HFF-Myc (cell line): ENCODE measurements around the gene CLDN7.

Source experiments
- DNase-seq: peaks from one replicate; pipeline ENCODE4 v3.0.0-alpha.2; 2011; ENCODE audit warnings: low read depth; ENCODE audit errors: extremely low read depth
- H3K4me3 ChIP-seq: replicated peaks from 2 replicates; pipeline ENCODE4 v1.5.1; 2011; ENCODE audit warnings: low read depth, mild to moderate bottlenecking, control low read depth, low read length
- TF ChIP-seq, protein P1 (sequence below): IDR thresholded peaks from 2 replicates; pipeline ENCODE4 v1.5.1; 2012; ENCODE audit warnings: mild to moderate bottlenecking, low read depth, low read length, control low read depth; ENCODE audit errors: missing control alignments

The CLDN7 gene

GRCh38 chr17:7228920-7229319 is 33.4 kb downstream of the CLDN7 start:
- H3K4me3 ChIP-seq, result no peak overlapping the region
- no peak for DNase-seq
- TF ChIP-seq, protein P1, sequence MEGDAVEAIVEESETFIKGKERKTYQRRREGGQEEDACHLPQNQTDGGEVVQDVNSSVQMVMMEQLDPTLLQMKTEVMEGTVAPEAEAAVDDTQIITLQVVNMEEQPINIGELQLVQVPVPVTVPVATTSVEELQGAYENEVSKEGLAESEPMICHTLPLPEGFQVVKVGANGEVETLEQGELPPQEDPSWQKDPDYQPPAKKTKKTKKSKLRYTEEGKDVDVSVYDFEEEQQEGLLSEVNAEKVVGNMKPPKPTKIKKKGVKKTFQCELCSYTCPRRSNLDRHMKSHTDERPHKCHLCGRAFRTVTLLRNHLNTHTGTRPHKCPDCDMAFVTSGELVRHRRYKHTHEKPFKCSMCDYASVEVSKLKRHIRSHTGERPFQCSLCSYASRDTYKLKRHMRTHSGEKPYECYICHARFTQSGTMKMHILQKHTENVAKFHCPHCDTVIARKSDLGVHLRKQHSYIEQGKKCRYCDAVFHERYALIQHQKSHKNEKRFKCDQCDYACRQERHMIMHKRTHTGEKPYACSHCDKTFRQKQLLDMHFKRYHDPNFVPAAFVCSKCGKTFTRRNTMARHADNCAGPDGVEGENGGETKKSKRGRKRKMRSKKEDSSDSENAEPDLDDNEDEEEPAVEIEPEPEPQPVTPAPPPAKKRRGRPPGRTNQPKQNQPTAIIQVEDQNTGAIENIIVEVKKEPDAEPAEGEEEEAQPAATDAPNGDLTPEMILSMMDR, result no peak

- TF ChIP-seq, protein P1, result no peak
- no peak for DNase-seq
- H3K4me3 ChIP-seq, result no peak overlapping the region
These were observed 35.3 kb downstream of the CLDN7 start for GRCh38 chr17:7226721-7227710.

DNA sequence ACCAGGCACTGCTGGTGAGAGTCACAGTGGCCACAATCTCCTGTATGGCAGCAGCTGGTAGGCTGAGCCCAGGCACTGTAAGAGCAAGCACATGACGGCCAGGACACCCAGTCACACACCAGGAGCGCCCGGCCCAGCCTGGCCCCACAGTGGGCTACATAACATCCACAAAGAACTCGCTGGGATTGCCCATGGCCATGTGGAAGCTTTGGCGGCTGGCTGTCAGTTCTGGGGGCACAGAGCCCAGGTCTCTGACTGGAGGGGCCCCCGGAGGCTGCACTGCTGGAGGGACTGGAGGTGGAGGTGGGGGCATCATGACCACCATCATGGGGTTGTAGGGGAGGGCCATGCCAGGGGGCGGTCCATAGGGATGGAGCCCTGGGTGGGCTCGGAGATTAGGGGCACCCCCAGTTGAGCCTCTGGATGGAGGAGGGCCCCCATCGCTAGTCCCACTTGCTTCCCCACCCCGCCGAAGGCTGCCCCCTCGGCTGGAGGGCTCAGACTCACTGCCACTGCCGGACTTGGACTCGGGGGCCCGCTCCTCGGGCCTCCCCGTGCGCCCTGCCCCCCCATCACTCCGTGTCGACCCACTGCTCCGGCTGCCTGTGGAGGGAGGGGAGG is 36.5 kb downstream of the CLDN7 start:
- H3K4me3 ChIP-seq, result no peak overlapping the region
- TF ChIP-seq, protein P1, result no peak
- DNase-seq, result no peak

GRCh38 chr17:7224661-7225111 is 37.6 kb downstream of the CLDN7 start:
- no peak for DNase-seq
- TF ChIP-seq, protein P1, result no peak
- H3K4me3 ChIP-seq, result no peak overlapping the region

- TF ChIP-seq, protein P1, result no peak
- no peak overlapping the region for H3K4me3 ChIP-seq
- no peak for DNase-seq
These were observed 38.2 kb downstream of the CLDN7 start for GRCh38 chr17:7224110-7224509.

DNA sequence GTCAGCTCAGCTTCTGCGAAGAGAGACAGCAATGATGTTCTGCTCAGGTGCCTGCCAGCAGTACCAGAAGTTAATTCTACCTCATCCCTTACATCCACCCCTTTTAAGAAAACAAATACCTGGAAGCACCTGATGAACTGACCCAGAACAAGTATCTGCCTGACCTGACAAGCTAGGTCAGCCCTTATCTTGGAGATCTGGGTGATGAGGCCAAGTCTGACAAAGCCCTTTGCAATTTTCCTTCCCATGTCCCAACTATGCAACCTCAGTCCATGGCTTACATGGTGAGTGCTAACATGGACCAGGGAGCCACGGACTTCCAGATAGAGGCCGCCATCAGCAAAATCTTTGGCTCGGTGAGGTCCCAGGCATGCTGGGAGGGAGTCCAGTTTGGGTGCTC is 38.9 kb downstream of the CLDN7 start:
- DNase-seq, result no peak
- TF ChIP-seq, protein P1, result no peak
- H3K4me3 ChIP-seq, result no peak overlapping the region
